ENCODE data around the gene HTRA3. TPM values are rescaled to one million over a fixed set of nuclear protein-coding genes. Genes with fewer than 3 reads are reported as not detected.

Gene HTRA3
- total and polyA plus RNA-seq, 2 experiments from 2014 or later = 3.2 to 5.2 TPM

- Histone ChIP-seq H3K9me3 (ENCODE audit: low read depth) (no peaks in the 10 kb centered on the region), H3K36me3 (ENCODE audit: low read depth) (no peaks in the 10 kb centered on the region), H3K4me2 (ENCODE audit: unreplicated experiment) (no peak overlapping the region), H2AFZ (no peak overlapping the region), H3K4me3 (no peak overlapping the region), H4K20me1 (ENCODE audit: insufficient read depth) (no peaks in the 10 kb centered on the region), H3K9me2 (ENCODE audit: insufficient read depth) (no peaks in the 10 kb centered on the region), H3K9ac (no peak overlapping the region), H3F3A (ENCODE audit: insufficient read depth) (no peaks in the 10 kb centered on the region), H3K27ac (no peak overlapping the region), H3K79me2 (ENCODE audit: insufficient read depth) (no peaks in the 10 kb centered on the region), H3K4me1 (ENCODE audit: insufficient read depth) (no peaks in the 10 kb centered on the region), H3K27me3 (replicated peaks; ENCODE audit: insufficient read depth) (no peaks in the 10 kb centered on the region)
- 86% methylated on average over 28 to 29 of the region's 29 CpGs for WGBS, 2 experiments (ENCODE audit: low coverage in 1 of 2, low lambda C conversion rate in 2 of 2, missing lambda C conversion rate in 2 of 2)
- in situ Hi-C loops (cut with MboI) = no loop called here
- no peak for TF ChIP-seq EZH2 (IDR thresholded peaks at IDR 0.05; ENCODE audit: insufficient read depth, poor library complexity, severe bottlenecking)
- TF ChIP-seq EZH2phosphoT487 (IDR thresholded peaks at IDR 0.05; ENCODE audit: insufficient read depth, low read depth) = no peak
- DNase-seq = no peak
Measured at GRCh38 chr4:8289956-8290700, 20.6 kb downstream of the HTRA3 start.

- no peaks in the 10 kb centered on the region for H3K27me3 ChIP-seq (replicated peaks; ENCODE audit: insufficient read depth)
- no peaks in the 10 kb centered on the region for H3K4me1 ChIP-seq (ENCODE audit: insufficient read depth)
- H3K9me2 ChIP-seq (ENCODE audit: insufficient read depth) = no peaks in the 10 kb centered on the region
- H2AFZ ChIP-seq = no peak overlapping the region
- no peaks in the 10 kb centered on the region for H3K36me3 ChIP-seq (ENCODE audit: low read depth)
- no peaks in the 10 kb centered on the region for H3K9me3 ChIP-seq (ENCODE audit: low read depth)
- H3K27ac ChIP-seq = no peak overlapping the region
- TF ChIP-seq EZH2phosphoT487 (IDR thresholded peaks at IDR 0.05; ENCODE audit: insufficient read depth, low read depth) (no peak), EZH2 (IDR thresholded peaks at IDR 0.05; ENCODE audit: insufficient read depth, poor library complexity, severe bottlenecking) (no peak)
- H3K9ac ChIP-seq = no peak overlapping the region
- 87 to 93% methylated on average over 8 of the region's 8 CpGs for WGBS, 2 experiments (ENCODE audit: low coverage in 1 of 2, low lambda C conversion rate in 2 of 2, missing lambda C conversion rate in 2 of 2)
- H3K4me2 ChIP-seq (ENCODE audit: unreplicated experiment) = no peak overlapping the region
- in situ Hi-C loops (cut with MboI) = no loop called here
- DNase-seq = no peak
- no peak overlapping the region for H3K4me3 ChIP-seq
- no peaks in the 10 kb centered on the region for H4K20me1 ChIP-seq (ENCODE audit: insufficient read depth)
- H3F3A ChIP-seq (ENCODE audit: insufficient read depth) = no peaks in the 10 kb centered on the region
- no peaks in the 10 kb centered on the region for H3K79me2 ChIP-seq (ENCODE audit: insufficient read depth)
Measured at GRCh38 chr4:8290701-8290970, 21.1 kb downstream of the HTRA3 start.

GRCh38 chr4:8291036-8291682 lies 21.6 kb downstream of the HTRA3 start:
- Histone ChIP-seq H4K20me1 (ENCODE audit: insufficient read depth) (no peaks in the 10 kb centered on the region), H3K9ac (no peak overlapping the region), H2AFZ (no peak overlapping the region), H3K4me1 (ENCODE audit: insufficient read depth) (no peaks in the 10 kb centered on the region), H3K9me3 (ENCODE audit: low read depth) (no peaks in the 10 kb centered on the region), H3K9me2 (ENCODE audit: insufficient read depth) (no peaks in the 10 kb centered on the region), H3K27me3 (replicated peaks; ENCODE audit: insufficient read depth) (no peaks in the 10 kb centered on the region), H3K27ac (no peak overlapping the region), H3K36me3 (ENCODE audit: low read depth) (no peaks in the 10 kb centered on the region), H3K4me3 (no peak overlapping the region), H3K79me2 (ENCODE audit: insufficient read depth) (no peaks in the 10 kb centered on the region), H3F3A (ENCODE audit: insufficient read depth) (no peaks in the 10 kb centered on the region), H3K4me2 (ENCODE audit: unreplicated experiment) (no peak overlapping the region)
- WGBS, 2 experiments (ENCODE audit: low coverage in 1 of 2, low lambda C conversion rate in 2 of 2, missing lambda C conversion rate in 2 of 2) = 79 to 84% methylated on average over 20 to 21 of the region's 21 CpGs
- no peak for TF ChIP-seq EZH2 (IDR thresholded peaks at IDR 0.05; ENCODE audit: insufficient read depth, poor library complexity, severe bottlenecking)
- TF ChIP-seq EZH2phosphoT487 (IDR thresholded peaks at IDR 0.05; ENCODE audit: insufficient read depth, low read depth) = no peak
- no peak for DNase-seq
- in situ Hi-C loops (cut with MboI) = no loop called here

- DNase-seq = no peak
- Histone ChIP-seq H3K9ac (no peak overlapping the region), H4K20me1 (ENCODE audit: insufficient read depth) (no peaks in the 10 kb centered on the region), H3K4me3 (no peak overlapping the region), H3K4me1 (ENCODE audit: insufficient read depth) (no peaks in the 10 kb centered on the region), H3F3A (ENCODE audit: insufficient read depth) (no peaks in the 10 kb centered on the region), H3K27ac (no peak overlapping the region), H3K36me3 (ENCODE audit: low read depth) (no peaks in the 10 kb centered on the region), H3K9me2 (ENCODE audit: insufficient read depth) (no peaks in the 10 kb centered on the region), H2AFZ (no peak overlapping the region), H3K27me3 (replicated peaks; ENCODE audit: insufficient read depth) (no peaks in the 10 kb centered on the region), H3K4me2 (ENCODE audit: unreplicated experiment) (no peak overlapping the region), H3K79me2 (ENCODE audit: insufficient read depth) (no peaks in the 10 kb centered on the region), H3K9me3 (ENCODE audit: low read depth) (no peaks in the 10 kb centered on the region)
- in situ Hi-C loops (cut with MboI) = no loop called here
- 88 to 91% methylated on average over 19 of the region's 19 CpGs for WGBS, 2 experiments (ENCODE audit: low coverage in 1 of 2, low lambda C conversion rate in 2 of 2, missing lambda C conversion rate in 2 of 2)
- TF ChIP-seq EZH2phosphoT487 (IDR thresholded peaks at IDR 0.05; ENCODE audit: insufficient read depth, low read depth) (no peak), EZH2 (IDR thresholded peaks at IDR 0.05; ENCODE audit: insufficient read depth, poor library complexity, severe bottlenecking) (no peak)
Measured at GRCh38 chr4:8291701-8292477, 22.3 kb downstream of the HTRA3 start.

Data from GM23248 (cell line).